Fibroblast of lung (primary cell): Measurements from ENCODE around the gene CHST3. TPM values are rescaled to one million over a fixed set of nuclear protein-coding genes. Genes with fewer than 3 reads are reported as not detected.

ENCODE experiments used
- DNase-seq, 2 donors: peaks; one replicate each; pipeline versions ENCODE4 v3.0.0 to v3.0.0-alpha.2; 2010; ENCODE audit warnings: low read depth in 2 of 2
- H2AFZ ChIP-seq: 2 replicates; pipeline ENCODE4 v1.5.1; 2012; ENCODE audit warnings: low read length, control low read depth, inconsistent platforms
- H3K27ac ChIP-seq: 2 replicates; pipeline ENCODE4 v1.5.1; 2011; ENCODE audit warnings: low read length, control low read depth; ENCODE audit not compliant: insufficient read depth
- H3K27me3 ChIP-seq: 2 replicates; pipeline ENCODE4 v1.5.1; 2011; ENCODE audit warnings: mild to moderate bottlenecking, low read length; ENCODE audit not compliant: control insufficient read depth, insufficient read depth
- H3K36me3 ChIP-seq: 2 replicates; pipeline ENCODE4 v1.5.1; 2011; ENCODE audit warnings: low read length; ENCODE audit not compliant: control insufficient read depth, insufficient read depth
- H3K4me1 ChIP-seq: 2 replicates; pipeline ENCODE4 v1.5.1; 2011; ENCODE audit warnings: low read length; ENCODE audit not compliant: control insufficient read depth, insufficient read depth; ENCODE audit errors: extremely low read depth
- H3K4me2 ChIP-seq: 2 replicates; pipeline ENCODE4 v1.5.1; 2011; ENCODE audit warnings: low read length, control low read depth; ENCODE audit not compliant: insufficient read depth; ENCODE audit errors: extremely low read depth
- H3K4me3 ChIP-seq, 4 experiments: fragments of 200-600 bp in 1 of 4; sonication (generic) in 1 of 4; replicated peaks in 1 of 4; 2 replicates each; pipeline ENCODE4 v1.5.1; 2011 to 2016; ENCODE audit warnings: low read length in 4 of 4, low read depth in 3 of 4, mild to moderate bottlenecking in 3 of 4, control low read depth in 2 of 4, inconsistent platforms in 1 of 4, mixed read lengths in 1 of 4; ENCODE audit not compliant: insufficient read depth in 1 of 4; ENCODE audit errors: control extremely low read depth in 1 of 4
- H3K79me2 ChIP-seq: 2 replicates; pipeline ENCODE4 v1.5.1; 2012; ENCODE audit warnings: mild to moderate bottlenecking, low read length, inconsistent platforms; ENCODE audit not compliant: control insufficient read depth, insufficient read depth
- H3K9ac ChIP-seq: 2 replicates; pipeline ENCODE4 v1.5.1; 2011; ENCODE audit warnings: mild to moderate bottlenecking, low read length, control low read depth; ENCODE audit not compliant: insufficient read depth
- H3K9me3 ChIP-seq: 2 replicates; pipeline ENCODE4 v1.5.1; 2012; ENCODE audit warnings: low read depth, low read length; ENCODE audit not compliant: control insufficient read depth, insufficient read depth
- H4K20me1 ChIP-seq: 2 replicates; pipeline ENCODE4 v1.5.1; 2011; ENCODE audit warnings: low read length; ENCODE audit not compliant: control insufficient read depth, insufficient read depth; ENCODE audit errors: extremely low read depth
- CTCF ChIP-seq, 2 donors: IDR thresholded peaks in 1 of 2; conservative IDR thresholded peaks in 1 of 2; 1 replicate in 1 of 2; 2 replicates in 1 of 2; pipeline ENCODE4 v1.5.1; 2011 to 2012; ENCODE audit warnings: low read length in 2 of 2, control low read depth in 1 of 2, inconsistent platforms in 1 of 2, low read depth in 1 of 2, mild to moderate bottlenecking in 1 of 2
- EZH2 ChIP-seq: IDR thresholded peaks from 2 replicates; pipeline ENCODE4 v1.5.1; 2012; ENCODE audit warnings: low read length, control low read depth, mild to moderate bottlenecking; ENCODE audit errors: missing control alignments
- polyA plus RNA-seq, 2 donors: library from polyadenylated mRNA; depleted of rRNA in 1 of 2; stranded (reverse) in 1 of 2; unstranded in 1 of 2; fragments of >200 nt; gene quantifications; 2 replicates each; pipeline ENCODE4 v1.2.1, GENCODE V29; 2011 to 2012; ENCODE audit warnings: missing spikeins in 1 of 2
- total RNA-seq: library from RNA; depleted of rRNA; stranded (reverse); fragments of >200 nt; gene quantifications from 2 replicates; pipeline ENCODE4 v1.2.1, GENCODE V29; 2014

Gene CHST3
- total and polyA plus RNA-seq, 2 donors (not counting 1 experiment from before 2014, with no cell fraction given) = 9.1 to 29.9 TPM

DNA sequence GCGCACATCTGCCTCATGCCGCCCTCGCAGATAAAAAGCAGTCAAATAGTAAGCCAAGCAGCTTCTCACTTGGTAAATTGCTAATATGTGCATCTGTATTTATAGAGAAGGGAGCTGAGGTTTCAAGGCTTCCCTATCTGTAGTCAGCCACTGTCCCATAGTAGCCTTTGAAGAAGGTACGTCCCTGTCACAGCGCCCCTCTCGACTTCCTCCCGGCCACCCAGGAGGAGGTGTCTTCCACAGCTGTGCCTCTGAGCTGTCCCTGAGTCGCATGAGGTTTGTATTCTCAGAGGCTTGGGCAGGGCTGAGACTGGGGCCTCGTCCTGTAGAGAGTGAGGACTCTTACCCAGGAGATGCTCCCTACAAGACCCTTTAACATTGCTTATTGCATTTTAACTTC is 75.2 kb downstream of the CHST3 start:
- TF ChIP-seq CTCF (conservative IDR thresholded peaks at IDR 0.05 in 1 of 2, IDR thresholded peaks at IDR 0.05 in 1 of 2; ENCODE audit: low read depth in 1 of 2, low read length in 2 of 2) = no peak
- no peak for TF ChIP-seq EZH2
- no peaks in the 10 kb centered on the region for H4K20me1 ChIP-seq
- no peak for DNase-seq
- no peak overlapping the region for H3K27ac ChIP-seq
- H3K9ac ChIP-seq = no peak overlapping the region
- H2AFZ ChIP-seq = peak overlapping the region; percentile 41
- no peak overlapping the region for H3K4me2 ChIP-seq
- no peaks in the 10 kb centered on the region for H3K9me3 ChIP-seq
- H3K4me3 ChIP-seq = no peak overlapping the region
- H3K36me3 ChIP-seq = no peaks in the 10 kb centered on the region
- peaks cover 6% of the 10 kb centered on the region for H3K4me1 ChIP-seq
- H3K27me3 ChIP-seq = peaks cover 2% of the 10 kb centered on the region
- no peaks in the 10 kb centered on the region for H3K79me2 ChIP-seq

DNA sequence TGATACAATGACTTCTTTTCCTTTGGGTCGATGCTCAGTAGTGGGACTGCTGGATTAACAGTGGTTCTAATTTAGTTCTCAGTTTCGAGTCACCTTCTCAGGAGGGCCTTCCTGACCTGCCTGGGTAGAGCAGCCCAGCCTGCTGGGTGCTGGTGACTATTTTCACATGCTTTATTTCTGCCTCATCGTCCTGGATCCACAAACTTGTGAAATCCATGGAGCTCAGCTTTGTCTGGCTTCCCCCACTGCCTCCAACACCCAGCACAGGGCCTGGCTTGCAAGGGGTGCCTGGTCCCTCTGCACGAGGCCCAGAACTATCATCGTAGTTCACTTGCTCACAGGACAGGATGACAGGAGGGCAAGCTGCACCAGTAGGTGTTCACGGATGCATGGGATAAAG is 77.3 kb downstream of the CHST3 start:
- H3K27ac ChIP-seq = no peak overlapping the region
- no peak overlapping the region for H3K4me3 ChIP-seq
- no peak overlapping the region for H3K9ac ChIP-seq
- no peaks in the 10 kb centered on the region for H3K36me3 ChIP-seq
- peaks cover 6% of the 10 kb centered on the region for H3K4me1 ChIP-seq
- no peaks in the 10 kb centered on the region for H3K9me3 ChIP-seq
- no peak overlapping the region for H3K4me2 ChIP-seq
- TF ChIP-seq EZH2 = no peak
- no peak overlapping the region for H2AFZ ChIP-seq
- H4K20me1 ChIP-seq = no peaks in the 10 kb centered on the region
- no peak for DNase-seq
- no peaks in the 10 kb centered on the region for H3K79me2 ChIP-seq
- H3K27me3 ChIP-seq = no peaks in the 10 kb centered on the region

DNA sequence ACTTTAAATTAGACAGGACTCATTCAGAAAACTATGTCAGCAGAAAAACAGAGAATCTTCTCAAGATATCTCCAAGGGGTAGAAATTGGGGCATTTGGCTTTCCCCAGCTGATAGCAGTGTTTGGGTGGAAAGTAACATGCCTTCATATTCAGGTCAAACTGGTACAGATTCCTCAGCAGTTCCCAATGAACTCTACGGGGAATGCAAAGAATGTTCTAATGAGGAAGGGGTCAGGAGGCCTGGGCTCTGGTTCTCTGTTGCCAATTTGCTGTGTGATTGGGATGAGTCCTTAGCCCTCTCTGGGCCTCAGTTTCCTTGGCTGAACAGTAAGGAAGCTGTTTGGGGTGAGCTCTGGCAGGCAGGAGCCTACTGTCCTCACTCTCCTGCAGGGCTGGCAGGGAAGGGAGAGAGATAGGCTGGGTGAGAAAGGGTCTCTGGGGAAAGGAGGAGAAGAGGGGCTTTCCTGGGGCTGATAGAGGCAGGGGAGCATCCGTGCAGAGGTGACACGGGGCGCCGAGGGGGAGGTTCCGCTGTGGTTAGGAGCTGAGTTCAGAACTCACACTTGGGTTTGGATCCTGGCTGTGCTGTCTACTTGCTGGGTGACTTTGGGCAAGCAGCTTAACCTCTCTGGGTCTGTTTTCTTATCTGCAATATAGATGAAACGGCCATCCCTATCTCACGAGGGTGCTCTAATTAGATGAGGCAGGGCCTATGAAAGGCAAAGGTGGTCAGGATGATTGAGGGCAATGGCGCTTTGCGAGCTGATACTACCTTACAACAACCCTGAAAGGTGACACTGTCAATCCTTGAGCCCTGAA is 79.0 kb downstream of the CHST3 start:
- DNase-seq = no peak
- H3K9me3 ChIP-seq = no peaks in the 10 kb centered on the region
- no peak for TF ChIP-seq CTCF (conservative IDR thresholded peaks at IDR 0.05 in 1 of 2, IDR thresholded peaks at IDR 0.05 in 1 of 2; ENCODE audit: low read depth in 1 of 2, low read length in 2 of 2)

More for the DNA sequence above, 79.0 kb downstream of the CHST3 start:
- Histone ChIP-seq H3K27ac (no peak overlapping the region), H4K20me1 (no peaks in the 10 kb centered on the region), H3K4me3 (no peak overlapping the region), H3K4me2 (no peak overlapping the region), H2AFZ (no peak overlapping the region), H3K79me2 (no peaks in the 10 kb centered on the region), H3K27me3 (no peaks in the 10 kb centered on the region), H3K36me3 (no peaks in the 10 kb centered on the region), H3K4me1 (peaks cover 6% of the 10 kb centered on the region), H3K9ac (no peak overlapping the region)
